HepG2 (cell line): ENCODE data around the gene S1PR2. TPM values are rescaled to one million over a fixed set of nuclear protein-coding genes. Genes with fewer than 3 reads are reported as not detected.

Experiments
- EHMT2 ChIP-seq: fragments of 200-600 bp; sonication (generic); IDR thresholded peaks from 2 replicates; pipeline ENCODE4 v1.7.0; 2017; ENCODE audit warnings: antibody characterized with exemption, low read depth, low read length, borderline replicate concordance
- GPN1 ChIP-seq: sonication (generic); formaldehyde crosslinking; IDR thresholded peaks from 2 replicates; pipeline ENCODE4 v1.5.1; 2020; ENCODE audit warnings: missing genetic modification reagents, borderline replicate concordance
- MXD1 ChIP-seq: sonication (generic); formaldehyde crosslinking; IDR thresholded peaks from 2 replicates; pipeline ENCODE4 v1.4.0; 2020; ENCODE audit warnings: mild to moderate bottlenecking, missing genetic modification reagents
- NFE2L1 ChIP-seq: sonication (generic); formaldehyde crosslinking; IDR thresholded peaks from 2 replicates; pipeline ENCODE4 v1.4.0; 2020; ENCODE audit warnings: missing genetic modification reagents, mild to moderate bottlenecking, borderline replicate concordance
- NFYB ChIP-seq: sonication (generic); formaldehyde crosslinking; IDR thresholded peaks from 2 replicates; pipeline ENCODE4 v1.4.0; 2020; ENCODE audit warnings: missing genetic modification reagents
- NR2F1 ChIP-seq, 2 experiments: fragments of 450-650 bp in 1 of 2; formaldehyde crosslinking in 1 of 2; IDR thresholded peaks; 2 replicates each; pipeline versions ENCODE4 v1.5.0 to v1.6.1; 2016 to 2020; ENCODE audit warnings: mild to moderate bottlenecking in 1 of 2, missing compliant biosample characterization in 1 of 2, missing genetic modification reagents in 1 of 2, moderate library complexity in 1 of 2
- NRL ChIP-seq: sonication (generic); formaldehyde crosslinking; IDR thresholded peaks from 2 replicates; pipeline ENCODE4 v1.5.0; 2020; ENCODE audit warnings: missing genetic modification reagents, mild to moderate bottlenecking, moderate library complexity, borderline replicate concordance
- PBX2 ChIP-seq: IDR thresholded peaks from 2 replicates; pipeline ENCODE4 v1.6.1; 2016; ENCODE audit warnings: control low read depth
- POLR2G ChIP-seq: fragments of 200-400 bp; formaldehyde crosslinking; IDR thresholded peaks from 2 replicates; pipeline ENCODE4 v1.6.1; 2018; ENCODE audit warnings: mild to moderate bottlenecking, low read depth, low read length, moderate library complexity
- RARG ChIP-seq: sonication (generic); formaldehyde crosslinking; IDR thresholded peaks from 2 replicates; pipeline ENCODE4 v1.4.0; 2020; ENCODE audit warnings: low read depth, mild to moderate bottlenecking, missing genetic modification reagents
- RBM39 ChIP-seq: fragments of 200-400 bp; formaldehyde crosslinking; IDR thresholded peaks from one replicate; pipeline ENCODE4 v1.6.1; 2018; ENCODE audit warnings: antibody characterized with exemption, mild to moderate bottlenecking, low read depth, low read length; ENCODE audit not compliant: poor library complexity, severe bottlenecking
- SATB2 ChIP-seq: sonication (generic); formaldehyde crosslinking; IDR thresholded peaks from 2 replicates; pipeline ENCODE4 v1.5.0; 2020; ENCODE audit warnings: missing genetic modification reagents
- SKI ChIP-seq: fragments of 450-650 bp; IDR thresholded peaks from one replicate; pipeline ENCODE4 v1.6.1; 2018; ENCODE audit warnings: mild to moderate bottlenecking; ENCODE audit not compliant: partially characterized antibody
- SKIL ChIP-seq: sonication (generic); formaldehyde crosslinking; IDR thresholded peaks from 2 replicates; pipeline ENCODE4 v1.8.0; 2022; ENCODE audit warnings: missing genetic modification reagents, mild to moderate bottlenecking, moderate library complexity, borderline replicate concordance
- ZNF10 ChIP-seq: sonication (generic); formaldehyde crosslinking; IDR thresholded peaks from 2 replicates; pipeline ENCODE4 v1.4.0; 2020; ENCODE audit warnings: mild to moderate bottlenecking, low read depth, missing genetic modification reagents, borderline replicate concordance
- ZNF281 ChIP-seq: sonication (generic); formaldehyde crosslinking; IDR thresholded peaks from 2 replicates; pipeline ENCODE4 v1.4.0; 2020; ENCODE audit warnings: missing genetic modification reagents, borderline replicate concordance
- ZNF460 ChIP-seq: sonication (generic); formaldehyde crosslinking; IDR thresholded peaks from 2 replicates; pipeline ENCODE4 v1.5.1; 2020; ENCODE audit warnings: missing genetic modification reagents, mild to moderate bottlenecking, borderline replicate concordance
- ZNF530 ChIP-seq: sonication (generic); formaldehyde crosslinking; IDR thresholded peaks from 2 replicates; pipeline ENCODE4 v1.5.0; 2020; ENCODE audit warnings: low read depth, mild to moderate bottlenecking, missing genetic modification reagents
- ZNF580 ChIP-seq: IDR thresholded peaks from 2 replicates; pipeline ENCODE4 v1.6.1; 2016; ENCODE audit warnings: low read depth, borderline replicate concordance
- ZNF672 ChIP-seq: sonication (generic); formaldehyde crosslinking; IDR thresholded peaks from 2 replicates; pipeline ENCODE4 v1.8.1; 2022; ENCODE audit warnings: missing genetic modification reagents
- ZNF782 ChIP-seq: sonication (generic); formaldehyde crosslinking; IDR thresholded peaks from 2 replicates; pipeline ENCODE4 v1.4.0; 2020; ENCODE audit warnings: missing genetic modification reagents, mild to moderate bottlenecking, borderline replicate concordance
- polyA plus RNA-seq, 8 experiments: library from polyadenylated mRNA; depleted of rRNA in 3 of 8; stranded (reverse) in 7 of 8; unstranded in 1 of 8; fragments of >200 nt; fragmentation: Illumina TruSeq in 4 of 8; extraction: Trizol in 4 of 8; gene quantifications; 2 replicates each; pipeline versions ENCODE4 v1.2.1 to v1.2.3, GENCODE V29; 2011 to 2016; ENCODE audit warnings: low read depth in 4 of 8, missing spikeins in 1 of 8, mixed read lengths in 1 of 8; ENCODE audit not compliant: insufficient read depth in 1 of 8
- total RNA-seq, 5 experiments: library from RNA; depleted of rRNA; stranded (reverse); fragments of >200 nt; fragmentation: Illumina TruSeq; extraction: Trizol; gene quantifications; 2 replicates each; pipeline ENCODE4 v1.2.3, GENCODE V29; 2016; ENCODE audit warnings: low read depth in 1 of 5

S1PR2 gene
- total and polyA plus RNA-seq, 2 of the 13 experiments (the other 11 are each of a cell fraction or from before 2014, with no cell fraction given) = 0.91 to 1.3 TPM

GRCh38 chr19:10270616-10271394 lies 39.7 kb upstream of the S1PR2 start, which contains the start of gene ICAM1 (continued):
- TF ChIP-seq RARG (CRISPR knock-in tag) = no peak
- peak; percentile 39; the same call in 1 of the 2 replicates for TF ChIP-seq NFYB (CRISPR knock-in tag)
- TF ChIP-seq PBX2 (CRISPR knock-in tag) = no peak
- peak; percentile 84 for TF ChIP-seq MXD1
- no peak for TF ChIP-seq ZNF530 (CRISPR knock-in tag)
- peak; percentile 98 for TF ChIP-seq POLR2G
- 0 out of 2 replicates have a peak, but pooled peaks have one; percentile 13 for TF ChIP-seq ZNF460 (CRISPR knock-in tag)
- no peak for TF ChIP-seq RBM39
- no peak for TF ChIP-seq ZNF672 (CRISPR knock-in tag)
- TF ChIP-seq ZNF10 (CRISPR knock-in tag) = no peak
- TF ChIP-seq NR2F1 (CRISPR knock-in tag; IDR thresholded peaks at IDR 0.05) = peak; percentile 13 to 46; a peak in 2 of 4 replicates
- peak; percentile 90; the same call in 1 of the 2 replicates for TF ChIP-seq NRL (CRISPR knock-in tag)
- no peak for TF ChIP-seq EHMT2
- 0 out of 2 replicates have a peak, but pooled peaks have one; percentile 38 for TF ChIP-seq SATB2 (CRISPR knock-in tag)
- peak; percentile 70; the same call in 1 of the 2 replicates for TF ChIP-seq SKIL
- TF ChIP-seq ZNF782 (CRISPR knock-in tag) = no peak
- TF ChIP-seq GPN1 (CRISPR knock-in tag) = no peak
- TF ChIP-seq ZNF281 (CRISPR knock-in tag) = peak; percentile 44; the same call in 1 of the 2 replicates
- no peak for TF ChIP-seq SKI
- TF ChIP-seq NFE2L1 (CRISPR knock-in tag) = 0 out of 2 replicates have a peak, but pooled peaks have one; percentile 31
- peak; percentile 97 for TF ChIP-seq ZNF580
